ENCODE measurements around the gene C3orf52.

The C3orf52 gene

GRCh38 chr3:112134335-112135124 is 48.3 kb downstream of the C3orf52 start:
- no peak for DNase-seq (ENCODE audit: extremely low read depth in 1 of 2, low read depth in 1 of 2)

- DNase-seq (ENCODE audit: extremely low read depth in 1 of 2, low read depth in 1 of 2) = no peak
Observed at GRCh38 chr3:112136046-112136445, 49.9 kb downstream of the C3orf52 start.

- DNase-seq (ENCODE audit: extremely low read depth in 1 of 2, low read depth in 1 of 2) = no peak
Observed at GRCh38 chr3:112136959-112137693, 50.9 kb downstream of the C3orf52 start.

GRCh38 chr3:112137781-112138180 is 51.6 kb downstream of the C3orf52 start:
- no peak for DNase-seq (ENCODE audit: extremely low read depth in 1 of 2, low read depth in 1 of 2)

GRCh38 chr3:112138219-112138969 is 52.2 kb downstream of the C3orf52 start:
- no peak for DNase-seq (ENCODE audit: extremely low read depth in 1 of 2, low read depth in 1 of 2)

GRCh38 chr3:112140584-112140983 is 54.4 kb downstream of the C3orf52 start:
- DNase-seq (ENCODE audit: extremely low read depth in 1 of 2, low read depth in 1 of 2) = no peak

GRCh38 chr3:112141293-112141692 is 55.1 kb downstream of the C3orf52 start:
- DNase-seq (ENCODE audit: extremely low read depth in 1 of 2, low read depth in 1 of 2) = no peak

- DNase-seq (ENCODE audit: extremely low read depth in 1 of 2, low read depth in 1 of 2) = no peak
Observed at GRCh38 chr3:112143251-112143650, 57.1 kb downstream of the C3orf52 start.

- no peak for DNase-seq (ENCODE audit: extremely low read depth in 1 of 2, low read depth in 1 of 2)
Observed at GRCh38 chr3:112143689-112144088, 57.5 kb downstream of the C3orf52 start.

- no peak for DNase-seq (ENCODE audit: extremely low read depth in 1 of 2, low read depth in 1 of 2)
Observed at GRCh38 chr3:112149136-112149535, 62.9 kb downstream of the C3orf52 start.

- no peak for DNase-seq (ENCODE audit: extremely low read depth in 1 of 2, low read depth in 1 of 2)
Observed at GRCh38 chr3:112167758-112168157, 81.6 kb downstream of the C3orf52 start.
